DND-41 (cell line): Measurements from ENCODE around the gene LRRC10.

Experiments used
- EZH2 ChIP-seq: IDR thresholded peaks from 3 replicates; pipeline ENCODE4 v1.6.1; 2012; ENCODE audit warnings: borderline replicate concordance, low read depth, mild to moderate bottlenecking, moderate library complexity, low read length, inconsistent platforms; ENCODE audit not compliant: severe bottlenecking
- TF ChIP-seq, protein P1 (sequence below): IDR thresholded peaks from 2 replicates; pipeline ENCODE4 v1.5.1; 2012; ENCODE audit warnings: borderline replicate concordance, low read length, moderate library complexity, mild to moderate bottlenecking; ENCODE audit not compliant: poor library complexity, severe bottlenecking; ENCODE audit errors: extremely low read depth

DNA sequence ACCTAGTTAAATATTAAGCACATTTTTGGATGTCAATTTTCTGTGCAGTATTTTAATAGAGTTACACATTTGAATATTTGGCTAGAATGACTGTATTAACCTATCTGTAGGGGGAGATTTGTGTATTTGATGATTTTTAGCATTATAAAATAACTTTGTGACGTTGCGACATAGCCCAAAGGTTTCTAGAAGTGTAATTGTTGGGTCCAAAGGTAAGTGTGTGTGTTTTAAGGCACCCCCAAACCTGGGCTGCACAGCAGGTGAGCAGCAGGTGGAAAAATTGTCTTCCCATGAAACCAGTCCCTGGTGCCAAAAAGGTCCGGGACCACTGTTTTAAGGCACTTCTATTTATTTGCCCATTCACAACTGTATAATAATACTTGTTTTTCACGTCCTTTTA, 22.2 kb downstream of the LRRC10 start:
- TF ChIP-seq, protein P1, sequence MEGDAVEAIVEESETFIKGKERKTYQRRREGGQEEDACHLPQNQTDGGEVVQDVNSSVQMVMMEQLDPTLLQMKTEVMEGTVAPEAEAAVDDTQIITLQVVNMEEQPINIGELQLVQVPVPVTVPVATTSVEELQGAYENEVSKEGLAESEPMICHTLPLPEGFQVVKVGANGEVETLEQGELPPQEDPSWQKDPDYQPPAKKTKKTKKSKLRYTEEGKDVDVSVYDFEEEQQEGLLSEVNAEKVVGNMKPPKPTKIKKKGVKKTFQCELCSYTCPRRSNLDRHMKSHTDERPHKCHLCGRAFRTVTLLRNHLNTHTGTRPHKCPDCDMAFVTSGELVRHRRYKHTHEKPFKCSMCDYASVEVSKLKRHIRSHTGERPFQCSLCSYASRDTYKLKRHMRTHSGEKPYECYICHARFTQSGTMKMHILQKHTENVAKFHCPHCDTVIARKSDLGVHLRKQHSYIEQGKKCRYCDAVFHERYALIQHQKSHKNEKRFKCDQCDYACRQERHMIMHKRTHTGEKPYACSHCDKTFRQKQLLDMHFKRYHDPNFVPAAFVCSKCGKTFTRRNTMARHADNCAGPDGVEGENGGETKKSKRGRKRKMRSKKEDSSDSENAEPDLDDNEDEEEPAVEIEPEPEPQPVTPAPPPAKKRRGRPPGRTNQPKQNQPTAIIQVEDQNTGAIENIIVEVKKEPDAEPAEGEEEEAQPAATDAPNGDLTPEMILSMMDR = no peak
- no peak for TF ChIP-seq EZH2
